ENCODE measurements around the gene CNTN6.

CNTN6 gene

DNA sequence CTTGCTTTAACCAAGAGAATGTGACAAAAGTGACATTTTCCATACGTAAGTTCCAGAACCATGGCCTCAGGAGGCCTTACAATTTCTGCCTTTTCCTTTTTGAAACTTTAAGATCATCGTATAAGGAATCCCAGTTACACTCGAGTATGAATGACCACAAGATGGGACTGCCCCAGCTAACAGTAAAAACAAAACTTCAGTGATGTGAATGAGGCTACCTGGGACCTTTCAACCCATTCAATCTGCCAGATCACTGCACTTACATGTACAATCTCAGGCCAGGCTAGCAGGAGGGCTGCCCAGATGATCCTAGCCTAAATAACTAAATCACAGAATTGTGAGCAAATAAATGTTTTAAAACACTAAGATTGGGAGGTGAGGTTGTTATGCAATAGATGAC lies 328.8 kb downstream of the CNTN6 start:
- no peak for DNase-seq (ENCODE audit: low read depth in 2 of 2)

DNA sequence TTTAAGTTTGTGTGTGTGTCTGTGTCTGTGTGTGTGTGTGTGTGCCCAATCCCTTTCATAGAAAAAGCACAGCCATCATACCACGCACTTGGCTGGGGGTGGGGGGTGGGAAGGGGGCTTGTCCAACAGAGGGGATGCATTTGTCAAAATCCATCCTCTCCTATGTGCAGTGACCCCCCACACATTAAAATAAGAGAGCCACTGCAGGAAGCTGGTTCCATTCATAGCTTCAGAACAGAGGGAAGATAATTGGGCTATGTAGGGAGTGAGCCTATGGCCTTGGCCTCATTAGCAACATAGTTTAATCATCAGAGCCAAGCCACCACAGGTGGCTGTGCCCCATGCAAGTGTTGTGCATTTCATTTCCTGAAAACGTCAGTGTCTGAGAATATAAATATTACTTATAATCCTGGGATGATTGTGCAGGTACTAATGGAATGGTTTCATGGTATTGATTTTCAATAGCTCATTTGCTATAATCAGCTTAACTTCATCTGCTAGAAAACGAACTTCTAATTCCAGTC lies 330.8 kb downstream of the CNTN6 start:
- DNase-seq (ENCODE audit: low read depth in 2 of 2): no peak

GRCh38 chr3:1439395-1439794 lies 346.6 kb downstream of the CNTN6 start:
- peak in 1 of 2 donors; percentile 1 for DNase-seq (ENCODE audit: low read depth in 2 of 2)

DNA sequence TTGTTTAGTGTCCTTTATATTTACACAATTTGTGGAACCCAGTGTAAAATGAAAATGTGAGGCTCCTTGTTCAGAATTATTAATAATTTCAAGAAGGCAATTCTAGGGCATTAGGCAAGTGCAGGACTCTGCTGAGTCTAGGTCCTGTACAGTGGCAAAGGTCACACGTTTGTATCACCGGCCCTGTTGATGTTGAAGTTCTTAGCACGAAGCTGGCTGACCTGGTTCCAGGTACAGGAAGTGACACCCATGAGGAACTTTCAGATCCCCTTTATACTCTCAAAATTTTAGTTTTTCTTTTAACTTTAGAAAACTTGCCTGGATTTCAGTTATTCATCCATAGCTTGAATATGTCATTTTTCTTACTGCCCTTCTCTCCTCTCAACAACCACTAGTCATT lies 349.4 kb downstream of the CNTN6 start:
- DNase-seq (ENCODE audit: low read depth in 2 of 2): no peak

DNA sequence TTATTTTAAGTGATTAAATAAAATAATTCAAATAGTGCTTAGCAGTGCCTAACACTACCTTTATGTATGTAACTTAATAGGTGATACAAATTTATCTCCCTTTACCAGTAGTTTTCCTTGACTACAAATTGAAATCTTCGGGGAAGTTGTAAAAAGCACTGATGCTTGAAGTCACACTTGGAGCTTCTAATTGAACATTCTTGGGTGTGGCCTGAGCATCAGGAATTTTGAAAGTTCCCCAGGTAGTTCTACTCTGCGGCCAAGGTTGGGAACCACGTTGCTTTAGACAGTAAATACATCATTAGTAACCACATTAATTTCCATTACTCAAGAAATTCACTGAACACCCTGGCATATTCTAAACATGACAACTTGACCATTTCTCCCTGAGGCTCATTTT lies 351.4 kb downstream of the CNTN6 start:
- DNase-seq (ENCODE audit: low read depth in 2 of 2): no peak

DNA sequence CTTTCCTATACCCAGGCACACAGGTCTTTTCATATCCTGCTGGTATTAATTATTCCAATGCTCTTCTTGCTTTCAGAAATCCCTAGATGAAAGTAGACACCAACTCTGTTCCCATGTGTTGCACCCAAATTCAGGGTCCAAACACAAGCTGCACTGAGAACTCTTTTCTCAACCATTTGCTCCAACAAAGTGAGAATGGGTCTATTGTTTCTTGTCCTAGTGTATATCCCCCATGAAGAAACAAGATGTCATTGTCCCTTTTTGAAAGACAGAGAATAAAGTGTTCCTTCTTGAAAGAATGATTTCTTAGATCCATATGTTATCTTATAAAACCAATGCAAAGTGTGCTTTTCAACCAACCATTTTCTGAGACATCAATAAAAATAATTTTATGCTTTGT lies 353.7 kb downstream of the CNTN6 start:
- DNase-seq (ENCODE audit: low read depth in 2 of 2): no peak

DNA sequence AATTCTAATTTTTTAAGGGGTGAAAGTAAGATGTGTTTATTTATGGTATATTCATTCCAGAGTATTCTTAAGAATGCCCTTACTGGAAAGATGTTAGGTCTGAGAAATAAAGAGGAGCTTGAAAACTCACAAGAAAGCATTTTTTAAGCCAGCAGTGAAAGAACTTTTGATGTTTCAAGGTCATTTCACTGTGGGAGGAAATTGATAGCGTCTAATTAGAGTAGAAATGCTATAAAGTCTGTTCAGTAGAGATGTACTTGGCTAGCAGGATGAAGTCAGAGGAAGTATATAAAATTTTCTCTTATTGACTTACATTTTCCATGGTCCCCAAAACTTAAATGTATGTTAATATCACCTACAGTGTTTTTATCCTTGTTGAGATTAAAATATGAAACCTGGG lies 354.6 kb downstream of the CNTN6 start:
- no peak for DNase-seq (ENCODE audit: low read depth in 2 of 2)

GRCh38 chr3:1448443-1448842 lies 355.6 kb downstream of the CNTN6 start:
- DNase-seq (ENCODE audit: low read depth in 2 of 2): no peak

Measured in stimulated activated CD4-positive, alpha-beta T cell treated with anti-CD3 and anti-CD28 coated beads, Interleukin-4, amount 100 ng/mL, for 48 hours (primary cell).